ENCODE results near the gene LIMS4.
"Not testable (repeated sequence)": the region's sequence is repeated elsewhere in the genome, so short reads cannot be mapped to it uniquely, and the experiment has no call there.

The LIMS4 gene, protein sequence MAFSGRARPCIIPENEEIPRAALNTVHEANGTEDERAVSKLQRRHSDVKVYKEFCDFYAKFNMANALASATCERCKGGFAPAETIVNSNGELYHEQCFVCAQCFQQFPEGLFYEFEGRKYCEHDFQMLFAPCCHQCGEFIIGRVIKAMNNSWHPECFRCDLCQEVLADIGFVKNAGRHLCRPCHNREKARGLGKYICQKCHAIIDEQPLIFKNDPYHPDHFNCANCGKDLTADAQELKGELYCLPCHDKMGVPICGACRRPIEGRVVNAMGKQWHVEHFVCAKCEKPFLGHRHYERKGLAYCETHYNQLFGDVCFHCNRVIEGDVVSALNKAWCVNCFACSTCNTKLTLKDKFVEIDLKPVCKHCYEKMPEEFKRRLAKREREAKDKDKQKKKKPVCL

DNA sequence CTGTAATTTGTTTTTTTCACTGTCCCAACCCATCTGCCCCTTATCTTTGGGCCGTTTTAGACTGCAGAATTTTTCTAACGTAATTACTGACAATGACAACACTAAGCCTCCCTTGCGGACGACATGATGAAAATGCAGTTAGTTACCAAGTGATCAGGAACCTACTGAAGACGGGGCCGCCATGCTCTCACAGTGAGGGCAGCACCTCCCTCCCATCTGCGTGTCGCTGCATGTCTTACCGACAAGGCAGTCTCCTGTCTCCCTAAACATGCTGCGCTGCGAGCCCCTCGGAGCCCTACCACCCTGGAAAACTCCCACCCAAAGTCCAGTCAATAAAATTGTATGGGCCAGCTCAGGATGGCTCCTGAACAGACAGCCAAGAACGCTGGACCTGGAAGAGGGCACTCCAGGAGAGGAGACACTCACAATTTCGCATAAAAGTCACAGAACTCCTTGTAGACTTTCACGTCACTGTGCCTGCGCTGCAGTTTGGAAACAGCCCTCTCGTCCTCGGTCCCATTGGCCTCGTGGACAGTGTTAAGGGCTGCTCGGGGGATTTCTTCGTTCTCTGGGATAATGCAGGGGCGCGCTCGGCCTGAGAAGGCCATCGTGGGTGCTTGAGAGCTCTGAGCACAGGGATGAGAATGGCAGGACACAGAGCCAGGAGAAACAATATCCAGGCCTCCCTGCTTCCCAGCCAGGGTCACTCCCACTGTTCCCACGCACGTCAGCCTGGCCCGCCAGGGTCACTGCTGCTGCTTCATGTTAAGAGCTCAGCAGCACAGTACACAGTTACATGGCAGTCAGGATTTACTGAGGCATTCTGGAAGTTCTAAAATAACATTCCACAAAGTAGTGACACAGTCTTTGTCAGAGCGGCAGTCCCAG lies at the start of gene LIMS4:
LIMS4 (minus strand) TSS at position 646 of the 888 bp plus-strand sequence; CDS start at position 608, 38 bp downstream.
- DNase-seq = not testable (repeated sequence)

DNA sequence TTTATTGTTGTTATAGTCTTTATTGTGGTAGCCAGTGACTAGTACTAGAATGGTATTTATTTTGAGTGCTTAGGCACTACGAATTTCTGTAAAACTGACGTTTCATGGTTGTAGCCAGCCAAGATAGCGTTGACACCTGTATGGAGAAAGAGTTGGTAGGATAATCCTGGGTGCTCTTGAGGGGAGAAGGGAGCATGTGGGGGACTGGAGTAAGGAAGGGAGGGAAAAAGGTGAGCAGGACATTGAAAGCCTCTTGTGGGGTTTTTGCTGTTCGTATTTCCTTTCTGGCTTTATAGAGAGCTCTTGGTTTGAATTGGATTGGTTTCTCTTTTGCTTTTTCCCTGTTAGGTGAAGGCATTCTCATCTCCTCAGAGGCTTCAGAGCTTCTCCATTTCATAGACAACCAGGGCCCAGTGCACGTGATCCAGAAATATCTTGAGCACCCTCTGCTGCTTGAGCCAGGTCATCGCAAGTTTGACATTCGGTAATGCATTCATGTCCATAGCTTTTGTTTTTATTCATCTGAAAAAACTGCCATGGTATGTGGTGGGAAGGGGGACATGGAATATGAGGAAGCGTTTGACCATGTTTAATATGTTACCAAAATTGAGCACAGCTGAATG lies 27.2 kb upstream of the LIMS4 start:
- not testable (repeated sequence) for DNase-seq

DNA sequence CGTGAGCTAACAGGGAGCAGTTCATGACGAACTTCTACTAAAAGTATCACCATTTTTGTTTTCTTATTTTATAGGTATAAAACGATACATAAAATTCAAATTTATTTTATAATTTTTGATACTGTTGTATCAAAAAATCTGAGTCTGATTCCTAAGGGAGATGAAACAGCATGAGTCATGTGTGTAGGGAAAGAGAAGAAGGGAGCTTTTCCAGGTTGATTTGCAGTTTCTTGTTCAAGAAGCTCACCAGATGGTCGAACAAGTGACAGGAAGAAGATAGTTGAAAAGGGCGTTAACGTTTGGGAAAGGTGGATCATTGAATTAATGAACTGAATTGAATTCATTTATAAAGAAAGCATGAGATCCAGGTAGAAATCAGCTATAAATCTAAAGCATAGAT lies 23.4 kb upstream of the LIMS4 start:
- DNase-seq = not testable (repeated sequence)

DNA sequence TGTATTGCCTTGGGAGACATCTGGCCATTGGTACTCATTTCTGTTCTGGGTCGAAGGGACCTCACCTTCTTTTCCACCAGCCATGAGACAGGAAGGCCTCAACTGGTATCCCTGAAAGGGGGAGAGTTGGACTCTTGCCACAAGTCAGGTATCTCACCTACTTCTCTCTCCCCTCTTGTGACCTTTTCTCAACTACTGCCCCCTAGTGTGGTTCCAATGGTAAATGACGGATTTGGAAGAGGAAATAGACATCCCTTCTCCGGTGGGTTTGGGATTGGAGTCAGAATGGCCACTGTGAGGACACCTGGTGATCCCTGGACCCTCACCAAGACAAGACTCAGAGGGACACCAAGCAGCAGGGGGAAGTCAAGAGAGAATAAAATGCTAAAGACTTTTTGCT lies 21.9 kb upstream of the LIMS4 start:
- DNase-seq = not testable (repeated sequence)

DNA sequence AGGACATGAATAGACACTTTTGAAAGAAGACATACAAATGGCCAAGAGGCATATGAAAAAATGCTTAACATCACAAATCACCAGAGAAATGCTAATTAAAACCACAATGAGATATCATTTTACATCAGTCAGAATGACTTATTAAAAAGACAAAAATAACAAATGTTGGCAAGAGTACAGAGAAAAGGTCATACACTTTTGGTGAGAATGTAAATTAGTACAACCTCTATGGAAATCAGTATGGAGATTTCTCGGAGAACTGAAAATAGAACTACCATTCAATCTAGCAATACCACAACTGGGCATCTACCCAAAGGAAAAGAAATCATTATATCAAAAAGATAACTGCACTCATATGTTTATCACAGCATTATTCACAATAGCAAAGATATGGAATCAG lies 16.4 kb upstream of the LIMS4 start:
- not testable (repeated sequence) for DNase-seq

DNA sequence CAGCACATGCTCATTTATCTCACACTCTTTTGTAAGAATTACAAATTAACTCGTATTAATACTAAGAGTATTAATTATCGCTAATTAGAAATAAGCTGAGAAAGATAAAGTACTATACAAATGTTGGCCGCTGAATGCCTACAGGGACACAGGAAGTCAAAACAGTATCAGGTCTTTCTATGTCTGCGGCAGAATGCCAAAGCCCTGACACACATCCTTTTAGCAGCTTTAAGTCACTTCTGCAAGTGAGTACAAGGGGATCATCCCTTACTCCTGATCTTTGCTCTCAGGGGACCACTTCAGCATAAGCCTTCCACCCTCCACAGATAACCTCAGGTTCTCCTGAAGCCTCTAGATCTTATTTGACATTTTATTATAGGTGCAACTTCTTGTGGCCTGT lies 10.1 kb upstream of the LIMS4 start:
- DNase-seq = not testable (repeated sequence)

DNA sequence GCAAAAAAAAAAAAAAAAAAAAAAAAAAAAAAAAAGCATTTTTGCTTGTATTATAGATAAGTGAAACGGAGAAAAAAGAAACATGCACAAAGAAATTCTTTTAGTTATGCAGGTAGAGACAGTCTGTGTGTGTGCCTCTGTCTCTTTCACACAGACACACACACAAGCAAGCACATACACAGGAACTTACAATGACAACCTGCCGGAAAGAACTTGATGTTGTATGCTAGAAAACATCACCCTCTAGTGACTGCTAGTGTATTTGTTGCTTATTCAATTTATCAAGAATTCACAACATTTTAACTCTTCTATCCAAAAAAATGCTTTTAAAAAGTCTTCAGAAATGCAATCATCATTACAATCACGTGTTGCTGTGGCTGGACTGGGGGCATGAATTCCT lies 8.6 kb upstream of the LIMS4 start:
- DNase-seq = not testable (repeated sequence)

DNA sequence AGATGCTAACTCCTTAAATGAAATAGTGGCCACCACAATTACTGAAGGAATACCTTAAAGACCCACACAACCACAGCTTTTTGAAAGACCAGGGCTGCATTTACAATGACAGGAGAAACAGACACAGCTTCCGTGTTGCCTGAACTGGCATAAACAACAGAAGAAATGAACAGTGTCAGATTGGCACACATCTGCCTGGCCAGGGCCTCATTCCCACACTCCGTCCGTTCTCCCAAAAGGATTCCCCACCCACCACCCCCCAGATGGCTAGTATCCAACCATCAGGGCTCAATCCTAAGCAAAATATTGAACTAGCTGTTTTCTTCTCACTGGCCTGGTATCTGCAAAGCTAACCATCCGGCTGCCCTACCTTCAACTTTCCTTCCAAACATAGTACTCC lies 7.5 kb upstream of the LIMS4 start:
- not testable (repeated sequence) for DNase-seq

DNA sequence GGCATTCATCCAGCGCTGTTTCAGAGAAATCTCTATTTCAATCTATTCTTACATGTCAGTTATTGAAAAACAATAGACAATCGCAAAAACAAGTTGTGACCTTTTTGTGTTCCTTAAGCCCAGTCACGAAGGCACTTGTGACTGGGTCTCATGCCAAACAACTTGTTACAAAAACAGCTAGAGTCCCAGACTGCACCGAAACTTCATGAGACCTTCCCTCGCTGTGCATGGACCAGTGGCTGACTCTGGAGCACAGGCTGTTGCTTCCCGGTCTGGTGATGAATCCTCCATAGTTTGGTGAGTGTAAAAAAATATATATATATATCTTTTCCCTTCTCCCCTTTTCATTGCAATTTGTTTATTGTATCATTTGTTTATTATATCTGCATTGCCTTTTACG lies 4.8 kb upstream of the LIMS4 start:
- not testable (repeated sequence) for DNase-seq

DNA sequence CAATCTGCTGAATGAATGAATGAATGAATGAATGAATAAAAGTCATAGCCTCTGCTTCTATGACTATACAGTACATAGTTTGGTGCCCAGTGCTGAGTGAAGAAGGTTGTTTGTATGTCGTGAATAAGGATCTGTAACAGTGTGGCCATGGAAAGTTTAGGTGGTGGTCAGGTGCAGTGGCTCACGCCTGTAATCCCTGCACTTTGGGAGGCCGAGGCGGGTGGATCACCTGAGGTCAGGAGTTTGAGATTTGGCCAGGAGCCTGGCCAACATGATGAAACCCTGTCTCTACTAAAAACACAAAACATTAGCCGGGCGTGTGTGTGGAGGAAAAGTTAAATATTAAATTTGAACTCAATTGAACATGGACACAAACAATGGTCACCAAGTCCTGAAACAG lies 4.3 kb upstream of the LIMS4 start:
- not testable (repeated sequence) for DNase-seq

DNA sequence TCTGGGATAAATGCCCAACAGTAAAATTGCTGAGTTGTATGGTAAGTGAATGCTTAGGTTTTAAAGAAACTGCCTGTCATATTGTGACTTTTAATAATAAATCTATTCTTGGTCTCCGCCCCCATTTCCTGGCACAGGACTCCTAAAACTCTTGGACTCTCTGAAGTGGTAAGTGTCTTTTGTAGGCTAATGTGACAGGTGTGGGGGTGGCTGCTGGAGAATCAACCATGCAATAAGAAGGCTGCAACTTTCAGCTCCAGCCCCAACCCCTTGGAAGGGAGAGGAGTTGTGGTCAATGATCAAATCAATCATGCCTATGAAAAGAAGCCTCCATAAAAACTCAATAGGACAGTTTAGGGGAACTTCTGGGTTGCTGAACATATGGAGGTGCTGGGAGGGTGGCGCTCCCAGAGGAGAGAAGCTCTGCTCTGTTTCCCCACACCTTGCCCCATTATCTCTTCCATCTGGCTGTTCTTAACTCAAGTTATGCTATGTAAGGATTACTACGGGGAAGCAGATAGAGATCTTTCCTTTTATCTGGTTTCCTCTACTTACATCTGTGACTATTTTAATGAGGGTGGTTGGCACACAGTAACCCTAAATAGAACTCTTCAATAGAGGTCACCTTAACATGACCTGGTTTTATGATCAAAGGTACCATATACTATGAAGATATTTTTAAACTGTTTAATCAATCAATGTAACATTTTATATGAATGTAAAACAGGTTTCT lies 3.2 kb upstream of the LIMS4 start:
- DNase-seq = not testable (repeated sequence)

DNA sequence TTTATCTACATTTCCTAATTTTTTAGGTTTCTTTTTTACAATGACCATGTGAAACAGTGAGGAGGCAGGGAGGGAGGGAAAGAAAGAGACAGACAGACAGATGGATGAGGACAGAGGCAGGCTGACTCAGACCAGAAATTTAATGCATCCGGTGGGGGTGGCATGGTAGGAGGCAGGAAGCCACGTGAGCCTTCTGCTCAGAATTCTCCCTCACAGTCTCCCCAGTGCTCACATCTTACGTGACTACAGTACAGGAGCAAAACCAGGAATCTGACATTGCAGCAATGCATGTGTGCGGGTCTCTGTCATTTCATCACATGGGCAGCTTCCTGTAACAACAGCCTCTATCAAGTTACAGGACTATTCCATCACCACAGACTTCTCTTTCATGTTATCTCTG lies 2.3 kb upstream of the LIMS4 start:
- not testable (repeated sequence) for DNase-seq

DNA sequence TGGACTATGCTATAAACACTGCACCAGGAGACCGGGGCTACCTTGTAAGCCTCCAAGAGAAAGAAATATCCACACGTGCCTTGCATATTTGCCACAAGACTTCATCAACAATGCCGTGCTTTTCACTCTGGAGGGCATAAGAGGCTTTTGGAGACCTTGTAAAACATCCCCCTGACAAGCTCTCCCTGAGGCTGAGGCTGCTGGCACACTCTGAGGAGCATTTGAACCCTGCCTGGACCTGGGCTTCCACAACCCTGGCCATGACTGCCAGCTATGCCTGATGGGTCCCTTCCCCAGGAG lies 393 bp upstream of the LIMS4 start:
- not testable (repeated sequence) for DNase-seq

DNA sequence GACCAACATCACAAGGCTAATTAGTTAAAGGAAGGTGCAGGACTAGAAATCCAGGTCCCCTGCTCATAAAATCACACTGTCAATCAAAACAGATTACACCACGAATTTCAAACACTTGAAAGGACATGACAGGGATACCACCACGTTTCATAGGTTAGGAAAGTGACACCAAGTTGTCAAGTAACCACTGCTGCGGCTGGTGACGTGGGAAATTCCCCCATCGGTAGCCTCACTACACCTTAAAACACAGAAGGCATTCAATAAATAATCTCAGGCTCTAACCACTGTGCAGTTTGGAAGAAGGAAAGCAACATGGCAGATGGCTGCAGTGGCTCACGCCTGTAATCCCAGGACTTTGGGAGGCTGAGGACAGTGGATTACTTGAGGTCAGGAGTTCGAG lies 3.7 kb downstream of the LIMS4 start:
- DNase-seq = not testable (repeated sequence)

DNA sequence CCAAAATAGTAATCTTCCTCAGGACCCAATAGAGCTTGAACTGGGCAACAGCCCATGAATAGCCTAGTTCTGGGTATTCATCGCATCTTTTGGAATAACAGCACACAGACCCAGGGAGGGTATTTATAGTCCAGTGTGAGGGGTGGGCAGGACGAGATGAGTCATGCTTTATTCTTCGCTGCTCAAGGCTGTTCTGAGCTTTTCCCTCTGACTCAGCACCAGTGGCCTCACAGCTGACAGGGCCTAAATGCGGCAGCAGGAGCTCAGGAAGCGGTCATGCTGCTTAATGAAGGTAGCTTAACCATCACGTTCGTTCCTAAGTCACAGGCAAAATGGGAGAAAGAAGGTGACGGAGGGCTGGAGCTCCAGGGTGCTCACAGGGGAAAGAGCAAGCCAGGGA lies 7.3 kb downstream of the LIMS4 start:
- not testable (repeated sequence) for DNase-seq

DNA sequence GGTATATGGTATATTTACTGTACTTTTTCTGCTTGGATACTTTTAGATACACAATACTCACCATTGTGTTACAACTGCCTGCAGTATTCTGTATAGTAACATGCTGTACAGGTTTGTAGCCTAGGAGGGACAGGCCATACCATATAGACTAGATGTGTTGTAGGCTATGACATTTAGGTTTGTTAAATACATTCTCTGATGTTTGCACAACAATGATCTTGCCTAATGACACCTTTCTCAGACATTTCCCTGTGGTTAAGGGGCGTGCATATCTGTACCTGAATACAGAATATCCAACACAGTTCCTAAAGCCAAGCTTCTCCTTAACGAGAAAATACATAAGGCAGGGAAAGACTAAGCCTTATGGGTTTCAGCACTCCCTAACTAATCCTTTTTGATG lies 10.2 kb downstream of the LIMS4 start:
- not testable (repeated sequence) for DNase-seq

DNA sequence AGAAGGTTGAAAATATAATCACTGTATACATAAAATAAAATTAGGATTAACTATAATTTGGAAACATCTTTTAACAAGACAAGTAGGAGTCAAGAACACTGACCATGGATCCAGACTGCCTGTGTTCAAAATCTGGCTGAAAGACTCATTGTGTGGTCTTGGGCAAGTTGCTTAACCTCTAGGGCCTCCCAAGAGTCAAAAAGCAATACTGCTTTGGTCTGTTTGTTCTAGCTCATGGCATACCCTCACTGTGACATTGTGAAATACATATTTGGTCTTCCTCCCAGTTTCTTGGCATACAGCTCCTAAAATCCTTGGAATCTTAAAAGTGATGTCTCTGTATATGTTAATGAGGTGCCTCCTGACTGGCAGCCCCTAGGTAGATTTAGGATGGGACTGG lies 12.3 kb downstream of the LIMS4 start:
- DNase-seq = not testable (repeated sequence)

DNA sequence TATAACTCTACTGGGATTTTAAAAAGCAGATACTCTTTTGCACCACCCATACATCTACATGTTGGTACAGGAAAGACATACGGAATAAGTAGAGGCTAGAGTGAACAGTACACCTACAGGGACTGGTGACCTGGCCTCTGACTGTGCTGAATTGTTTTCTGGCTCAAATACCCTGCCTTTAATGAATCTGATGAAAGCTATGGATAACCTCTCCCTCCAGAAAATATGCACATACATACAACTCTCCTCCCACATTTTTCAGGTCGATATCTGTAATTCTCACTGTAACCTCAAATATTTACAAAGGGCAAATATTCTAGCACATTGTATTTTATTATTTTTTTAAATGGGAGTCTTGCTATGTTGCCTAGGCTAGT lies 15.4 kb downstream of the LIMS4 start:
- not testable (repeated sequence) for DNase-seq

DNA sequence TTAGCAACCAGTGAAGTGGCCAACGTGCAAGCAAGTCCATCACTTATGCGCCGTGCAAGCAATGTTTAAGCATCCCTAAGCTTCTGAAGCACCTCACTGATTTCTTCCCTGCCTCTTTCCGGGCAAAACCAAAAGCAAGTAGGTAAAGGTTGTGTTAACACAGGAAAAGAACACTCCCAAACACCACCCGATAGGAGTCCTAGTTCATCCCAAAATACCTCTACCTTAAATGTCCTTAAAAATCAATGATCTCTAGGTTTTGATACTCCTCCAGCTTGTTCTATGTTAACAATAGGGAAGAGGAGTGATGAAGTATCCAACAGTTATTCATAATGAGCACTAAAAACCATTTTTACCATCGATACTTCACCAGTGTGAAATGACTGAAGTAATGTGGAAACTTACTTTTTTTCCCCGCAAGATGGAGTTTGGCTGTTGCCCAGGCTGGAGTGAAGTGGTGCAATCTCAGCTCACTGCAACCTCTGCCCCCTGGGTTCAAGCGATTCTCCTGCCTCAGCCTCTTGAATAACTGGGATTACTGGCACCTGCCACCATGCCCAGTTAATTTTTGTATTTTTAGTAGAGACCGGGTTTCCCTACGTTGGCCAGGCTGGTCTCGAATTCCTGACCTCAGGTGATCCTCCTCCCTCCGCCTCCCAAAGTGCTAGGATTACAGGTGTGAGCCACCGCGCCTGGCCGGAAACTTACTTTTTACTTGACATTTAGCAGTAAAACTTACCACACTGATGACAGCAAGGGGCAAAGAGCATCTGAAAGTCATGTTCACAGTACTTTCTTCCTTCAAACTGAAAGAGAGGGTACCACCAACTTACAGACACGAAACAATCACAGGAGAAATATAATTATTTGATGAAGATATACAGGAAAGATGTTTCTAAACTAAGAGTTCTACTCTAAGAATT lies 16.1 kb downstream of the LIMS4 start:
- not testable (repeated sequence) for DNase-seq

DNA sequence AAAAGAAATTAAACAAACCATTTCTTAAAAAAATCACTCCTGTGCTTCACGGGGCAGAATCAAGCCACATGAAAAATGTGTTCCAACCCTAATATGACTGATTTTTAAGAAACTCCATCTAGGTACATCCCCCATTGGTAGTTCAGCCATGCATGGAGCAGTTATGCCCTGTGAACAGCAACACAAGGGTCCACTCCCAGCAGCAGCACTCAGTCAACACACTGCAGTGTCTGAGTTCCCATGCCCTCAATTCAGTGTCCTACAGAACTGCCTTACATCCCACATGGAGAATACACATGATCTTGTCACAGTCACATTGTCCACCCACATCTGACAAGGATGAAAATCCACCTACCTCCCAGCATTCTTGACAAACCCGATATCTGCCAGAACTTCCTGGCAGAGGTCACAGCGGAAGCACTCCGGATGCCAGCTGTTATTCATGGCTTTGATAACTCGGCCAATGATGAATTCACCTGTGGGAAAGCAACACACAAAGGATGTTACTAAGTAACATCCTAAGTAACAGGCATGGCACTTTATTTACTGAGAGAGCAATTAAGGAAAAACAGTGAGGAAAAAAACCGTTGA lies 17.4 kb downstream of the LIMS4 start:
- not testable (repeated sequence) for DNase-seq

DNA sequence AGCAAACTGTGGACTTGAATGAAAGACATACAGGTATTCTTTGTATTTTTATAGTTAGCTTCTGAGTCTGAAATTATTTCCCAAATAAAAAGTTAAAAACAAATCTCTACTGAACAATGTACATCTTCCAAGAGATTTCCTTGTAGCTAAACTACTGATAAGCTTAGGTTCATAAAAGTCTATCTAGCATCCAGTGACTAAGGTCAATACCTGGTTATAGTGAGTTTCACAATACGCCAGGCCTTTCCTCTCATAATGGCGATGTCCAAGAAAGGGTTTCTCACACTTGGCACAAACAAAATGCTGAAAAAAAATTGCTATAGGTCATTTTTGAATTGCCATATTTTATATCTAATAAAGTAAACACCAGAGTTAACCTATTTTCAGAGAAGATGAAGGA lies 21.7 kb downstream of the LIMS4 start:
- not testable (repeated sequence) for DNase-seq
